GM19438 (cell line): Measurements from ENCODE around the gene MAST4.

Experiments used
- ATAC-seq: cut with Tn5 transposase; IDR thresholded peaks from one replicate; pipeline ENCODE4 v1.9.1; 2021; ENCODE audit warnings: low read depth; ENCODE audit not compliant: unreplicated experiment

MAST4 gene

GRCh38 chr5:67189931-67190330, 593.7 kb downstream of the MAST4 start:
- ATAC-seq: no peak

GRCh38 chr5:67190410-67190809, 594.2 kb downstream of the MAST4 start:
- no peak for ATAC-seq

- ATAC-seq: no peak
Observed at GRCh38 chr5:67190861-67191260, 594.7 kb downstream of the MAST4 start.

DNA sequence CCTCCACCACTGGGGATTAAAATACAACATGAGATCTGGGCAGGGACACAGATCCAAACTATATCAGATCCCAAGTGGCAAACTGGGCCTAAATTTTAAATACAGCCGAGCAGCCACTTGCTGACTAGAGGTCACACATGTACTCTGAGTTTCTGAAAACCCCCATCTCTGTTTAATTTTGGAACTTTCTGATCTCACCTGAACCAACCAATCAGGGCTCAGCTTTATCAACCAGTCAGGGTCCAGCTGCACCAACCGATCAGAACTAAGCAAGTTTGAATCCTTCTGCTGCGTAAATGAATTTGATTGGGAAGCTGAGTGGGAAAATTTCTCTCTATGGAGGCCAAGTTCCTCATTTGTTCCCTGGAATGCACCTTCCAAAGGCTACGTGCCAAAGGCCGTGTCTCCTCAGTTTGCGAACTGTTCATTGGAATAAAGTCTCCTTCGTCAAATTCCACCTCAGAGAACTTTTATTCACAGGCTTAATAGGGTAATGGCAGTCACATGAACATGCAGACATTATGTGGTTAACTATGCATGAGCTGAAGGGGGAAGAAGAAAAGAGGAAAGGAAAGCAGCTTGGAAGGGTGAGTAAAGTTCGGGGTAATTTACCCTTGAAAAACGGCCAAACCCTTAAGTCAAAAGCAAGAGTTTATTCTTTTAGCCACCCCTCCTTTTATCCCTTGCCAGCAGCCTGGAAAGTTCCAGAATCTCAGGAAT, 596.7 kb downstream of the MAST4 start:
- no peak for ATAC-seq

GRCh38 chr5:67193439-67193807, 597.2 kb downstream of the MAST4 start:
- ATAC-seq: no peak

DNA sequence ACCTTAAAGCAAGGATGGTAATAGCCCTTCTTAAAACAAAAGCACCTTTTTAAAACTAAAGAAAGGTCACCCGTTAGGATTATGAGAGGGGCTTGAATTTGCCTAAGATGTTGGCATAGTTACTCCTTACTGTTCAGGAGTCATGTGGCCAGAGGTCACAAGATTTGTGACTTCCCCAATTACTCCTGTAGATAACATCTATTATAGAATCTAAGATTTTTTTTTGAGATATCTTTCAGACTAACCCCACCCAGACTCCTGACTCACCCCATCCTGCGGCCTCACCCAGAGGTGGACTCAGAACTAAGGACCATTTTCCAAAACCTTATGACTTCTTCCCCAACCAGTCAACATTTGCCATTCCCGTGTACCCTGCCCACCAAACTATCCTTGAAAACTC, 598.0 kb downstream of the MAST4 start:
- no peak for ATAC-seq

DNA sequence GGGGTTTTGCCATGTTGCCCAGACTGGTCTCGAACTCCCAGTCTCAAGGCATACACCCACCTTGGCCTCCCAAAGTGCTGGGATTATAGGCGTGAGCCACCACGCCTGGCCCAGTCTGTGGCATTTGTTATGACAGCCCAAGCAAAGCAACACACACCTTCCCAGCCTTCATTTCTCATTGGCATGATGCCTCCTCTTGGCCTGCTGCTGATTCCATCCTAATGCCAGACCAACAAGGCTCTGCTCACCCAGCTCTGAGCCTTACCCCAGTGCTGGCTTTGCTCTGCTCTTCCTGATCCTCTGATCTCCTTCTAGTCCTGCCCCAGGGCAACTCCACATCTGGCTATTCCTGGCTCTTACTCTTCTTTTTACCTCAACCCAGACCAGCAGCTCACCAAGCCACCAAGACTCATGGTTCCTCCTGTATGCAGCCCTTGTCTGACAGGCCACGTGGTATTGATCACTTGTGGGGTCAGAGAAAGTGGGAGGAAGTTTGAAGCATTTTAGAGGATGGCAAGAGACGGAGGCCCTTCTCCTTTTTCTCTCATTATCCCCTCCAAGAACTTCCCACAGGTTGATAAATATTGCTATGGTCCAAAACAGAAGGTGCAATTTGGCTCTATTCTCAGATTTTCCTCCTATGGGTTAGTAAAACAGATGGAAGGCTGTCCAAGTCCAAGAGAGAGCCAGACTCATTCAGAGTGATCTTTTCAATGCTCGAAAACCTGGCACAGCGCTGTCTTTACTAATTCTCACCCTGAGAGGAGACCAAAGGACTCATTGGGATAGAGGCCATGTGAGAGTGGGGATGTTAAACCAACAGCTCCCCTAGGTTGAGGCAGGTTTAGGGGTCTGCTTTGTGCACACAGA, 599.4 kb downstream of the MAST4 start:
- peak; percentile 36 for ATAC-seq

GRCh38 chr5:67196537-67197059, 600.4 kb downstream of the MAST4 start, which contains the start of gene CD180:
Gene CD180 (minus strand): TSS chr5:67196799. CDS start chr5:67196641, 158 bp downstream.
- ATAC-seq: no peak

GRCh38 chr5:67197536-67197935, 601.3 kb downstream of the MAST4 start:
- ATAC-seq: no peak

- ATAC-seq: no peak
Observed at GRCh38 chr5:67198917-67199316, 602.7 kb downstream of the MAST4 start.

GRCh38 chr5:67199859-67200258, 603.7 kb downstream of the MAST4 start:
- ATAC-seq: no peak

DNA sequence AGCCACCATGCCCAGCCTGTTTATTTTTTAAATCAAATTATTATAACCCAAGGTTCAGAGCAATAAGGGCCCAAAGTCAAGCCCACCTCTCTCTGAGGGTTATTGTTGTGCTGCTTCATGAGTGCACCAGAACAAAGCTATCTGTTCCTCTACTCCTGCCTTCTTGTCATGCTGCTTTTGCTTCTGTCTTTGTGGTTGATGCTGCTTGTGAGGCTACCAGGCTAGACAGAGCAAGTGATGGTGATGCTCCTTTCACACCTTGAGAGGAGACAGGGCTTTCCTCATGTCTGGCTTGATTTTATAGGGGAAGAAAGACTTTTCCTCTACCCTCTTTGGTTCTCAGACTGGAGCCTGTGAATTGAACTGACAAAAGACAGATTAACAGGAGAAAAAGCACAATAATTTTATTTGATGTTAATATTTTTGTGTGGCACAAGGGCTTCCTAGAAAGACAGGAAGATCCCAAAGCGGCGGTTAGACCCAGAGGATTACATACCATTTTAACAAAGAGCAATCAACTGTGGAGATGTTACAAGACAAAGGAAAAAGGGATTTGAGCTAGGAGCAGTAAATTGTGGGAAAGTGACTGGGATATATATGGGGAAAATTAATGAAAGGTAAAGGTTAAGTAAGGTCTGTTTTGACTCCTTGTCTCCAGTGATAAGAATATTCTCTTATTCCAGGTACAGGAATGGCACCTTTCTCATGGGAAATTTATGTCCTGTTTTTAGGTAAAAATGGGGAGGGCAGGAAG, 604.8 kb downstream of the MAST4 start:
- no peak for ATAC-seq

GRCh38 chr5:67201897-67202549, 605.8 kb downstream of the MAST4 start:
- peak; percentile 18 for ATAC-seq

DNA sequence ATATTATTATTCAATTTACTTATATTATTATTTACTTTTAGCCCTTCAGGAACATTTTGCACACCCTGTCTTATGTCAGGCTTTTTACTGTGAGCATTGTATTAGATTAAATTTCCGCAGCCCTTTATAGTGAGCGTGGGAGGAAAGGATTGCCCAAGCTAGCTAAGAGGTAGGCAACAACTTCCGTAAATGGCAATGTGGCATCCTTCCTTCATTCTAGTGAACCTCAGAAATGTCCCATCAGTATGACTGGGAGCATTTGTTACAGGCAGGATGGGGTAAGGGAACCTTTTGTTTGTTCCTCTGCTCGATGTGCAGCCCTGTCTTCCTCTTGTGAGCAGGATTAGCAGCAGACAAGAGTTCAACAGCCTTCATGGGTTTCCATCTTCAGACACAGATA, 606.6 kb downstream of the MAST4 start:
- ATAC-seq: no peak

GRCh38 chr5:67203701-67204074, 607.5 kb downstream of the MAST4 start:
- ATAC-seq: no peak

- ATAC-seq: no peak
Observed at GRCh38 chr5:67204821-67205220, 608.6 kb downstream of the MAST4 start.

DNA sequence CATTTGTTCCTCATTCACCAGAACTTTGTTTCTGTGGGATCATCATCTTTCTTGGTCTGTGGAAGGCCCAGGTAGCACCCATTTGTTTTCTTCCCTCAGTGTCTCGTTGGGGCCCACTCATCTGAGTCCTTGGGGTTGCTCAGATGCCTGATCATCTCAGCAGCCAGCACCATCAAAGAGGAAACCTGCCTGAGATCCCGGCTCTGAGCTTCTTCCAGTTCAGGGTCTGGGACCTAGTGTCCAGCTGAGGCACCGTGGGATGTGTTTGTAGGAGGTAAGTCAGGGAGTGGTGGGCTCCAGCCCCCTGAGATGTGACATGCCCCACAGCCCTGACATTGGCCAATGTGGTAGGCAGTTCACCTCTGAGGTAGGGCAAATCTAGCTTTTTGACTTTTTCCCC, 609.8 kb downstream of the MAST4 start:
- no peak for ATAC-seq

GRCh38 chr5:67206461-67206860, 610.3 kb downstream of the MAST4 start:
- peak; percentile 24 for ATAC-seq

- peak; percentile 67 for ATAC-seq
Observed at GRCh38 chr5:67206929-67207328, 610.7 kb downstream of the MAST4 start.

DNA sequence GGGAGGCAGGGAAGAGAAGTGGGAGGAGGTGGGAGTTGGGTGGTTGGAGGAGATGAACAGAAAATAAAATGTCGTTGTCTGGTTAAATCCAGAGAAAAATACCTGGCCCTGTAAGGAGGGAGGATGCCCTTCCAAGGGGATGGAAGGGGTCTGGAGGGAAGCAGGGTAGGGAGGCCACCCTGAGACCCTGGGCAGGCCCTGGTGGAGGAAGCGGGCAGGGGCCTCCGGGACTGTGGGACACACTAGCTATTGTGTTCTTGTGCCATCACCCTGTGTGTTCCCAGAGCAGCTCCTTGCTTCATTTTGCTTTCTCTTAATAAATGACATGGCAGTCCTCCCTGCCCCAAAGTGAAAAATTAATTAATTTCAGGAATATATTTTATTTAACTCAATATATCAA, 612.2 kb downstream of the MAST4 start:
- ATAC-seq: no peak
